Measurements from ENCODE around the gene ZNF609.

DNA sequence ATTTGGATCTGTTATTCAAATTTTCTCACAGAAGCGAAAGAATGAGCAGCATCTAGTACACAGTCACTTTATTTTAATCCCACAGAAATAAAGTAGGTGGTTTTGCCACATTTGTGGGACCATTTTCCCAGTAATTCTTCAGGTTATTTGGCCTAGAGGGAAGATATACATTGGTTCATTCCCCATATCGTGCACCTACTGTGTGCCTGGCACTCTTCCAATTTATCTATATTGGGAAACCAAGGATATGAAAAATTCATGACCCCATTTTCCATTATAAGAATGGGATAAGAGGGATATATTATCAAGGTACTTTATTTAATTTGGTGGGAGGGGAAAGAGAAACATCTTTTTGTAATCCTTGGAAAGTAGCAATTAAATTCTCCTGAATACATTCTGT, 37.7 kb upstream of the ZNF609 start:
- TF ChIP-seq EZH2 (IDR thresholded peaks at IDR 0.05; ENCODE audit: insufficient read depth, poor library complexity, severe bottlenecking) (no peak), EZH2phosphoT487 (IDR thresholded peaks at IDR 0.05; ENCODE audit: insufficient read depth, low read depth) (no peak)
